Measurements from ENCODE around the gene IP6K1.

- TF ChIP-seq, protein P1, sequence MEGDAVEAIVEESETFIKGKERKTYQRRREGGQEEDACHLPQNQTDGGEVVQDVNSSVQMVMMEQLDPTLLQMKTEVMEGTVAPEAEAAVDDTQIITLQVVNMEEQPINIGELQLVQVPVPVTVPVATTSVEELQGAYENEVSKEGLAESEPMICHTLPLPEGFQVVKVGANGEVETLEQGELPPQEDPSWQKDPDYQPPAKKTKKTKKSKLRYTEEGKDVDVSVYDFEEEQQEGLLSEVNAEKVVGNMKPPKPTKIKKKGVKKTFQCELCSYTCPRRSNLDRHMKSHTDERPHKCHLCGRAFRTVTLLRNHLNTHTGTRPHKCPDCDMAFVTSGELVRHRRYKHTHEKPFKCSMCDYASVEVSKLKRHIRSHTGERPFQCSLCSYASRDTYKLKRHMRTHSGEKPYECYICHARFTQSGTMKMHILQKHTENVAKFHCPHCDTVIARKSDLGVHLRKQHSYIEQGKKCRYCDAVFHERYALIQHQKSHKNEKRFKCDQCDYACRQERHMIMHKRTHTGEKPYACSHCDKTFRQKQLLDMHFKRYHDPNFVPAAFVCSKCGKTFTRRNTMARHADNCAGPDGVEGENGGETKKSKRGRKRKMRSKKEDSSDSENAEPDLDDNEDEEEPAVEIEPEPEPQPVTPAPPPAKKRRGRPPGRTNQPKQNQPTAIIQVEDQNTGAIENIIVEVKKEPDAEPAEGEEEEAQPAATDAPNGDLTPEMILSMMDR (IDR thresholded peaks at IDR 0.05 in 4 of 5, conservative IDR thresholded peaks at IDR 0.05 in 1 of 5), result peak in 4 of 5 experiments; percentile 29 to 52 (median 37)
- no peak for TF ChIP-seq POLR2A (IDR thresholded peaks at IDR 0.05)
Observed at GRCh38 chr3:49701388-49702077, 84.8 kb downstream of the IP6K1 start.

Measured in gastrocnemius medialis (tissue), 4 donors.